GM12873 (cell line): ENCODE data around the gene THEMIS2.

Experiments used
- CTCF ChIP-seq: IDR thresholded peaks from 2 replicates; pipeline ENCODE4 v1.5.1; 2012; ENCODE audit warnings: low read depth, mild to moderate bottlenecking, moderate library complexity, low read length, control low read depth; ENCODE audit not compliant: insufficient read depth; ENCODE audit errors: missing control alignments

THEMIS2 gene

GRCh38 chr1:27878039-27878438, 5.7 kb downstream of the THEMIS2 start:
- TF ChIP-seq CTCF, result no peak

- TF ChIP-seq CTCF, result no peak
Measured at GRCh38 chr1:27878787-27879335, 6.5 kb downstream of the THEMIS2 start.

GRCh38 chr1:27879374-27880082, 7.2 kb downstream of the THEMIS2 start:
- TF ChIP-seq CTCF, result no peak

- TF ChIP-seq CTCF, result no peak
Measured at GRCh38 chr1:27882543-27882903, 10.2 kb downstream of the THEMIS2 start.

- TF ChIP-seq CTCF, result no peak
Measured at GRCh38 chr1:27883536-27883935, 11.2 kb downstream of the THEMIS2 start.

- no peak for TF ChIP-seq CTCF
Measured at GRCh38 chr1:27884006-27884954, 11.9 kb downstream of the THEMIS2 start.

- TF ChIP-seq CTCF, result no peak
Measured at GRCh38 chr1:27885114-27885528, 12.8 kb downstream of the THEMIS2 start.
